ENCODE data around the gene PNKD.

GRCh38 chr2:218290316-218291261 lies 20.3 kb downstream of the PNKD start:
- TF ChIP-seq CTCF (IDR thresholded peaks at IDR 0.05): no peak
- TF ChIP-seq EP300 (IDR thresholded peaks at IDR 0.05): no peak
- TF ChIP-seq POLR2A (IDR thresholded peaks at IDR 0.05; ENCODE audit: low read depth): no peak
- TF ChIP-seq POLR2AphosphoS5 (IDR thresholded peaks at IDR 0.05): no peak

All from esophagus muscularis mucosa (tissue), 4 donors.